ENCODE results near the gene WDFY4. TPM values are rescaled to one million over a fixed set of nuclear protein-coding genes. Genes with fewer than 3 reads are reported as not detected.

The WDFY4 gene
- total RNA-seq, 4 donors from 2014 or later, result 1.6 to 5.1 (median 3.0) TPM

GRCh38 chr10:48764486-48764885, 79.8 kb downstream of the WDFY4 start:
- Histone ChIP-seq H3K27ac (no peak overlapping the region), H3K4me3 (no peak overlapping the region), H3K27me3 (peaks cover 10% of the 10 kb centered on the region), H3K36me3 (no peaks in the 10 kb centered on the region), H3K9me3 (no peaks in the 10 kb centered on the region), H3K4me1 (no peaks in the 10 kb centered on the region)
- WGBS, 2 donors (ENCODE audit: low coverage in 1 of 2), result 68 to 87% methylated on average over 3 to 4 of the region's 4 CpGs
- no peak for ATAC-seq
- TF ChIP-seq POLR2A (IDR thresholded peaks at IDR 0.05), result no peak
- TF ChIP-seq EP300 (IDR thresholded peaks at IDR 0.05), result no peak
- TF ChIP-seq CTCF (IDR thresholded peaks at IDR 0.05), result no peak
- TF ChIP-seq POLR2AphosphoS5 (IDR thresholded peaks at IDR 0.05), result no peak

- Histone ChIP-seq H3K4me1 (no peaks in the 10 kb centered on the region), H3K27me3 (peaks cover 7% of the 10 kb centered on the region), H3K9me3 (no peaks in the 10 kb centered on the region), H3K4me3 (no peak overlapping the region), H3K27ac (no peak overlapping the region), H3K36me3 (no peaks in the 10 kb centered on the region)
- 83 to 90% methylated on average over 1 of the region's 1 CpG for WGBS, 2 donors (ENCODE audit: low coverage in 1 of 2)
- TF ChIP-seq EP300 (IDR thresholded peaks at IDR 0.05) (no peak), POLR2AphosphoS5 (IDR thresholded peaks at IDR 0.05) (no peak), CTCF (IDR thresholded peaks at IDR 0.05) (no peak), POLR2A (IDR thresholded peaks at IDR 0.05) (no peak)
- ATAC-seq, result no peak
Measured at GRCh38 chr10:48765039-48765438, 80.4 kb downstream of the WDFY4 start.

GRCh38 chr10:48765527-48765926, 80.9 kb downstream of the WDFY4 start:
- TF ChIP-seq POLR2AphosphoS5 (IDR thresholded peaks at IDR 0.05), result no peak
- no peak for TF ChIP-seq CTCF (IDR thresholded peaks at IDR 0.05)
- TF ChIP-seq EP300 (IDR thresholded peaks at IDR 0.05), result no peak
- ATAC-seq, result no peak
- no peaks in the 10 kb centered on the region for H3K36me3 ChIP-seq

GRCh38 chr10:48767373-48768143, 82.9 kb downstream of the WDFY4 start:
- ATAC-seq, result no peak
- 79 to 86% methylated on average over 1 to 4 of the region's 4 CpGs for WGBS, 2 donors (ENCODE audit: low coverage in 1 of 2)
- Histone ChIP-seq H3K4me1 (no peaks in the 10 kb centered on the region), H3K4me3 (no peak overlapping the region), H3K9me3 (no peaks in the 10 kb centered on the region), H3K27me3 (no peaks in the 10 kb centered on the region), H3K36me3 (no peaks in the 10 kb centered on the region), H3K27ac (no peak overlapping the region)
- TF ChIP-seq POLR2A (IDR thresholded peaks at IDR 0.05), result no peak
- no peak for TF ChIP-seq CTCF (IDR thresholded peaks at IDR 0.05)
- TF ChIP-seq EP300 (IDR thresholded peaks at IDR 0.05), result no peak
- no peak for TF ChIP-seq POLR2AphosphoS5 (IDR thresholded peaks at IDR 0.05)

More at GRCh38 chr10:48765527-48765926, 80.9 kb downstream of the WDFY4 start:
- Histone ChIP-seq H3K27ac (no peak overlapping the region), H3K4me3 (no peak overlapping the region), H3K9me3 (no peaks in the 10 kb centered on the region), H3K4me1 (no peaks in the 10 kb centered on the region), H3K27me3 (peaks cover 2% of the 10 kb centered on the region)
- WGBS, 2 donors (ENCODE audit: low coverage in 1 of 2), result 73 to 95% methylated on average over 2 to 3 of the region's 4 CpGs

GRCh38 chr10:48768144-48768766, 83.6 kb downstream of the WDFY4 start:
- H3K27ac ChIP-seq, result no peak overlapping the region
- WGBS, 2 donors (ENCODE audit: low coverage in 1 of 2), result 84 to 85% methylated on average over 6 to 9 of the region's 14 CpGs
- no peak for ATAC-seq
- TF ChIP-seq POLR2AphosphoS5 (IDR thresholded peaks at IDR 0.05), result no peak
- no peak for TF ChIP-seq POLR2A (IDR thresholded peaks at IDR 0.05)
- TF ChIP-seq EP300 (IDR thresholded peaks at IDR 0.05), result no peak
- no peak for TF ChIP-seq CTCF (IDR thresholded peaks at IDR 0.05)
- no peaks in the 10 kb centered on the region for H3K9me3 ChIP-seq
- H3K4me1 ChIP-seq, result no peaks in the 10 kb centered on the region
- no peaks in the 10 kb centered on the region for H3K27me3 ChIP-seq
- H3K4me3 ChIP-seq, result no peak overlapping the region
- no peaks in the 10 kb centered on the region for H3K36me3 ChIP-seq

Measured in gastroesophageal sphincter (tissue), 4 donors.